HEK293 (cell line): ENCODE measurements around the gene ZFHX2.

Experiments used
- RBAK ChIP-seq: fragments of 450-650 bp; formaldehyde crosslinking; IDR thresholded peaks from 2 replicates; pipeline ENCODE4 v1.5.1; 2016; ENCODE audit warnings: missing biosample characterization, missing genetic modification characterization
- ZNF423 ChIP-seq: fragments of 450-650 bp; formaldehyde crosslinking; IDR thresholded peaks from 2 replicates; pipeline ENCODE4 v1.5.1; 2016; ENCODE audit warnings: missing biosample characterization, missing genetic modification characterization
- TF ChIP-seq, protein P1 (sequence below): fragments of 450-650 bp; formaldehyde crosslinking; IDR thresholded peaks from 2 replicates; pipeline ENCODE4 v1.5.1; 2016; ENCODE audit warnings: missing biosample characterization, missing genetic modification characterization
- TF ChIP-seq, protein P2 (sequence below): fragments of 450-650 bp; formaldehyde crosslinking; IDR thresholded peaks from 2 replicates; pipeline ENCODE4 v1.5.1; 2016; ENCODE audit warnings: missing biosample characterization, missing genetic modification characterization

DNA sequence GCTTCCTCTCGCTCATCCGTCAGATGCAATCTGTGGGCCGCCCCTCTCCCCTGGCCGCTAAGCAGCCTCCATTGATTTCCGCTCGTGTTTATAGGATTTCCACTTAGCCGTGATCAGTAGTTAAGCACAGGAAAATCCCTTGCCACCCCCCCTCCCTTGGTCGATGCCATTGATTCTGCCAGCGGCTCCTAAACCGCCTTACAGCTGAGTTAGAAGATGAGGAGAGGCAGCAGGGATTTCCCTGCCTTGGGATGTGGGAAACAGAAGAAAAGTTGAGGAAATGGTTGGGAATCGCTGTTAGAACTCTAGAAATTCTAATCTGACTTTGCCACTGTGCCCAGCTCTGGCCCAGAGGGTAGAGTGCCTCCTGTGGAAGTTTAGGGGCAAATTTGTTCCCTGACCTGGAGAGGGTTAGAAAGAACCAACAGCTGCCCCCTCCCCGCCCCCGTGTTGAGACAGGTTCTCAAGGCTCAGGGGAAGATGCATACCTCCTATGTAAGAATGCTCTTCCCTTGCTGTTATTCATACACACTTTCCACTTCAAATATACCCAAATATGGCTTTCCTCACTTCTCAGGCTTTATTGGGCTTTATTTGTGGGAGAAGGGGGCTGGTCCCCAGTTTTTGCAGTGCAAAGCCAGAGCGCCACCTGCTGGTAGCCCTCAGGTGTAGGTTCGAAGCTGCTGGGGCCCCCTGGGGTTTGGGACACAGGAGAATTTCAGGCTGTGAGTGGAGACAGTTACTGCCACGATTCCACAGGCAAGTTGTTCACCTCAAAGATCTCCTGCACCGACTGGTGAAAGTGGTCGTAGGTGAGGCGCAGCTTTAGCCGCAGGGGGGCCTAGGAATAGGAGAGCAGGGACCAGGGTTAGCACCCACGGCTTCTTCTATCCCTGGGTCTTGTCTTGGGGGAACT, 7.7 kb upstream of the ZFHX2 start:
- TF ChIP-seq RBAK = no peak
- TF ChIP-seq, protein P1, sequence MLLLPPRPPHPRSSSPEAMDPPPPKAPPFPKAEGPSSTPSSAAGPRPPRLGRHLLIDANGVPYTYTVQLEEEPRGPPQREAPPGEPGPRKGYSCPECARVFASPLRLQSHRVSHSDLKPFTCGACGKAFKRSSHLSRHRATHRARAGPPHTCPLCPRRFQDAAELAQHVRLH (tag by site-specific recombination) = no peak
- TF ChIP-seq, protein P2, sequence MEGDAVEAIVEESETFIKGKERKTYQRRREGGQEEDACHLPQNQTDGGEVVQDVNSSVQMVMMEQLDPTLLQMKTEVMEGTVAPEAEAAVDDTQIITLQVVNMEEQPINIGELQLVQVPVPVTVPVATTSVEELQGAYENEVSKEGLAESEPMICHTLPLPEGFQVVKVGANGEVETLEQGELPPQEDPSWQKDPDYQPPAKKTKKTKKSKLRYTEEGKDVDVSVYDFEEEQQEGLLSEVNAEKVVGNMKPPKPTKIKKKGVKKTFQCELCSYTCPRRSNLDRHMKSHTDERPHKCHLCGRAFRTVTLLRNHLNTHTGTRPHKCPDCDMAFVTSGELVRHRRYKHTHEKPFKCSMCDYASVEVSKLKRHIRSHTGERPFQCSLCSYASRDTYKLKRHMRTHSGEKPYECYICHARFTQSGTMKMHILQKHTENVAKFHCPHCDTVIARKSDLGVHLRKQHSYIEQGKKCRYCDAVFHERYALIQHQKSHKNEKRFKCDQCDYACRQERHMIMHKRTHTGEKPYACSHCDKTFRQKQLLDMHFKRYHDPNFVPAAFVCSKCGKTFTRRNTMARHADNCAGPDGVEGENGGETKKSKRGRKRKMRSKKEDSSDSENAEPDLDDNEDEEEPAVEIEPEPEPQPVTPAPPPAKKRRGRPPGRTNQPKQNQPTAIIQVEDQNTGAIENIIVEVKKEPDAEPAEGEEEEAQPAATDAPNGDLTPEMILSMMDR = peak; percentile 72
- TF ChIP-seq ZNF423 (tag by site-specific recombination) = no peak
